GM12892 (cell line): ENCODE data around the gene MOCS2.

Experiments used
- POLR2A ChIP-seq: IDR thresholded peaks from 2 replicates; pipeline ENCODE4 v1.6.1; 2011; ENCODE audit warnings: low read depth, low read length, control low read depth
- POLR2AphosphoS5 ChIP-seq: IDR thresholded peaks from 2 replicates; pipeline ENCODE4 v1.6.1; 2011; ENCODE audit warnings: low read depth, low read length, control low read depth
- TAF1 ChIP-seq: IDR thresholded peaks from 2 replicates; pipeline ENCODE4 v1.6.1; 2011; ENCODE audit warnings: low read depth, mild to moderate bottlenecking, control low read depth, low read length, borderline replicate concordance

- TF ChIP-seq POLR2AphosphoS5 (no peak), POLR2A (no peak), TAF1 (no peak)
Measured at GRCh38 chr5:53059281-53059680, 50.3 kb downstream of the MOCS2 start.
